Stimulated activated CD4-positive, alpha-beta T cell treated with anti-CD3 and anti-CD28 coated beads, Interleukin-2, amount 100 ng/mL, for 24 hours (primary cell): Measurements from ENCODE around the gene LNX1.

Source experiments
- DNase-seq, 2 donors: peaks; one replicate each; pipeline ENCODE4 v3.0.0-alpha.2; 2020

Gene LNX1

DNA sequence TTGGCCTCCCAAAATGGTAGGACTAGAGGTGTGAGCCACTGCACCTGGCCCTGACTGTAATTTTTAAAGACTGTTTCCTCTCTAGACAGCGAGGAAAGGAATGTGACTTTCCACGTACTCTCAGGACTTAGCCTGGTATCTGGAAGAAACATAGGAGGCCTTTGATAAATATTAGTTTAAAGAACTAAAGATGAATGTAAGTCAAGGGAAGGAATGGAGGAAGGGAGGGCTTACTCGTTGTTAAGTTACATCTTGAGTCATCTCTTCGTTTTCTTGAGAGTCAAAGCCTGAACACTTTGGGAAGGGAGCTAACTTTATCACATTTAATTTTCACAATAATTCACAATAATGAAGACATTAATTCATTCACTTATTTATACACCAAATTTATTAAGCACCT is 7.2 kb upstream of the LNX1 start:
- no peak for DNase-seq

- no peak for DNase-seq
Measured at GRCh38 chr4:53596901-53597300, 5.6 kb upstream of the LNX1 start.

- no peak for DNase-seq
Measured at GRCh38 chr4:53595834-53596233, 4.5 kb upstream of the LNX1 start.

DNA sequence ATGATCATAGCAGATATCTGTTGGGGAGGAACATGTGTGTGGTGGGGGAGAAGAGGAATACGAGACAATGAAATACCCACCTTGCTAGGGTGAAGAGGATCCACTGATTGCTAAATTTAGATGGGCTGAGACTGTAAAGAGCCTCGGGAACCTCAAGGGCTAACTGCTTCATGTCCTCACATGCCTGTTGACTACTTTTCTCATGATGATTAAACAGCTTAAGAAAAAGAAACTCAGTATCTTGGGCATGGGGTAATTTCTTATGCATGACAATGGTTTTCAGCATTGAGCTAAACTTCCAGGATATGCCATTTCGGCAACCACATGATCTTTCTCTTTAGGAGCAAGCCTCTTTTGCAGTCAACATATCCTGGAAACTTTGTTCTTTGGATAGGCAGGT is 3.9 kb upstream of the LNX1 start:
- no peak for DNase-seq

DNA sequence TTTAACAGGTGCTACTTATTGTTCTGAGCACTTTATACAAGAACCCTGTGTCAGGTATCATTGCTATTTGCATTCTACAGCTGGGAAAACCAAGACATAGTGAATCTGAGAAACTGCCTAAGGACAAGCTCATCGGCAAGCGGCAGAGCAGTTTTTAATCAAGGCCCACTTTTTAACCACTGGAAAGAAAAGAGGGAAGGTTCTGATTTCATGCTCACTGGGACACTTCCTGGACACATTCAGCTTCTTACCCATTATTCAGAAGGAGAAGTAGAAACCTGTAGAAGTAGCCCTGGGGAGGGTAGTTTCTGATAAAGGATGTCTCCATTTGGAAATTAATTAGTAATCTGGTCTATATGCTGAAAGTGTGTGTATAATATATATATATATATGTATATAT is 2.5 kb upstream of the LNX1 start:
- no peak for DNase-seq

GRCh38 chr4:53592686-53593501 is 1.6 kb upstream of the LNX1 start:
- no peak for DNase-seq

DNA sequence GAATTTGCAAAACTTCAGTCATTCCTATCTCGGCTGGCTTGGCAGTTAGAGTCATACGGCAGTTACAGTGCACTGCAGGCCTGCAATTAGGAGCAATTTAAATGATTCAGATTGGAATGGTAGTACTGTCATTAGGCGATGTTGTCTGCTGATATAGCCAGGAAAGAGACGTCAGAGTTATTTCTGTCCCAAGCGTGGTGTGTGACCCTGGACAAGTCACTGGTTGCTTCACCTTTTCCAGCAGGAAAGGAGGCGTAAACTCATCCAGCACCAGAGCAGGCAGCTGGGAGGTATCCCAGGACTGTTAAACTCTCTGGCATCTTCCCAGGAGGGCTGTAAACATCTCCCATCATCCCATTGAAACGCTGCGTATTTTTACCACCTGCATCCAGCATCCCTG is 836 bp upstream of the LNX1 start:
- DNase-seq: no peak

- no peak for DNase-seq
Measured at GRCh38 chr4:53590187-53590586, 1.1 kb downstream of the LNX1 start.

GRCh38 chr4:53589511-53589910 is 1.8 kb downstream of the LNX1 start:
- no peak for DNase-seq

DNA sequence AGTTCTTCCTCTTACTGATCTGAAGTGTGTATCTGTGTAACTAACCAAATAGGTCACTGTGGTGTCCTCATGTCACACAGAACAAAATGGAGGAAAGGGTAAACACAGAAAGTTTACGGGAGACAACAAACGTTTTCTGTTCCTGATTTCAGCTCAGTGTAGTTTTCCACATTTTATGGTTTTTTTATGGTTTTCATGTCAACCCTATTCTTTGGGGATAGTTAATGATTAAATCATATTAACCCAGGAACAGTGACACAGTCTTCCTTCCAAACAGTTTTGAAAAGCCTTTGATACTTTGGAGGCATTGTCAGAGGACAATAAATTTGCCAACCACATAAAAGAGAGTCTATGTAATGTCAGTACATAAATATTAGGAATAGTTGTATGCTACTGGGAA is 4.2 kb downstream of the LNX1 start:
- DNase-seq: no peak

DNA sequence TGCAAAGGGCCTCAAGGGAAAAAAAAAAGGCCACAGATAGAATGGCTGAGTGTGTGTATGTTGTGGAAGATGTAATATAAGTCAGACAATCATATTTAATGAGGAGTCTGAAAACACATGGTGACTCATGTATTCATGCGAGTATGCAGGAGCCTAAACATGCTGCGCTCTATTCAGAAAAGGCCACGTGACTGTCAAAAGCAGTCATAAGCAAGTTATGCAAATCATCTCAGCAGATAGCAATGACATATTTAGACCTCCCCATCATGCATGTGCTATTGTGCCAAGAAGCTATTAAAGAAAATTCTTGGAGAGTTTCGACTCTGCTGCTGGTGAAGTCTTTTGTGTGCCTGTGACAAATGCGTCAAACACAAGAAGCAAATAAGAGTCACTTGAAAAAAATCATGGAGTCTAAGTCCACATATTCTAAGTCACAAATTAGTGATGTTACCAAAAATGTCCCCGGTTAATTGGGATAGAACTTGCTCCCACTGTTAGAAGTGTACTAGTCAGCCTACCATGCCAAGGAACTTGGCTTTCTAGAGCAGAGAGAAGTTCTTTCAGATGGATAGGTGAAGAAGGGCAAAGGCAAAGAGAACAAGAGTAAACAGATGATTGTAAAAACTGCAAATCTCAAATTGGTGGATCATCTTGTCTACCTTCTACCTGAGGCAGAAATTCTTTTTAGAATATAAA is 5.0 kb downstream of the LNX1 start:
- DNase-seq: no peak

- no peak for DNase-seq
Measured at GRCh38 chr4:53584658-53585057, 6.6 kb downstream of the LNX1 start.

DNA sequence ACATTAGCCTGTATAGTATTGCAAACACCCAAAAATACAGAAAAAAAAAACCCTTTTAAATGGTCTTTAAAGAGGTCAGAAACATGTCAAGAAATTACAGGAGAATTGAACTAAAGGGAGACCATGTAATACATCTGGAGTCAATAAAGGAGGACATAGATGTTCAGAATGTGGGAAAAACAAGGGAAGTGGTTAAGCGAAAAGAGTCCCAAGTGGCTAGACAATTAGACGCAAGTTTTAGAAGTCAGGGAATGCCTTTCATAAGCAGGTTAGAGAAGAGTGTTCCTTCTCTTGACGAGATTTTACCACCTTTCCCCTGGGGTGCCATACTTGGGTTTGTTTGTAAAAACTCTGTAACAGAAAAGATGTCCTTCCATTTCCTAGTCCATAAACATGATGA is 7.8 kb downstream of the LNX1 start:
- no peak for DNase-seq

- DNase-seq: no peak
Measured at GRCh38 chr4:53582194-53582593, 9.1 kb downstream of the LNX1 start.

- no peak for DNase-seq
Measured at GRCh38 chr4:53580274-53580673, 11.0 kb downstream of the LNX1 start.

DNA sequence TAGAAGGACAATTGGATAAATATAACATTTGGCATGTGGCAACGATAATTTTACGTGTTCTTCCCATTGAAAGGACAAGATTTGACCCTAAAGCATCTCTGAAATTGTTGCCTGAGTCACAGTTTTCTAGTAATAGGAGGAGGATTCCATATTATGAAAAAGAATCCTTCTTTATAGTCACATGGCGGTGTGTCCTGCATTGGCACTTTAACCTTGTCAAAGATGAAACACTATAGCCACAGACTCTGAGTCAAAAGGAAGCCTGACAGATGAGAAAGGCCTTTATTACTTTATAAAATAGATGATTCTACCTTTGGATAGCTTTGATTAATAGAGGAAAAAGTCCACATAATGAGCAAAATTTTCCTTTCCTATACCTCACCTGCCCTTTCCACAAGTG is 11.5 kb downstream of the LNX1 start:
- no peak for DNase-seq

DNA sequence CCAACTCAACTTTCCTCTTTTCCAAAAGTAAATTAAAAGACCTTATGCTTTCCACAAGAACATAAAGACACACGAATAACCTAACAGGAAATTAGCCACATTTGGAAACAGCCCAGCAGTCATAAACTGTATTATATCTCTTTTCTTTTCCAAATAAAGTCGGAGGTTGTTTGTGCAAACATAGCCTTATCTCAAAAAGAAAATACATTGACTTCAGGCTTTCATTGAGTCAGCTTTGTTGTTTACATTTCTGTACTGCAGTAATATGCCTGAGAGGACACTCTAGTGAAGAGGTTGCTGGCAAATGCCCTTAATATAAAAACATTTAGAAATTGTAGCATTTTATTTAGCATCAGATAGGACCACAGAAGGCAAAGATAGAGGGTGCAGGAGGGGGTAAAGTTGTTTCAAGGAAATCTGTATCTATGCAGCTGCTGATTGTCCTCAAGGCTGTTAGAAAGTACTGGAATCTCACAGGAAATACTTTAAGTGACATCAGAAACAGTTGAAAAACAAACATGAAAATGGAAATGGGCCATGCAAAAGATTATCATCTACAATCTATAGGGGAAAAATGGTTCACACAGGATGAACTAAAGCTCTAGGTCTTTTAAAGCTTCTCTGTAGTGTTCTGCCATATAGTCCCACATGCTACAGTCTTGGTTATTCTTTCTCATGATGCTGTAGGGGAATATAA is 14.5 kb downstream of the LNX1 start:
- DNase-seq: no peak

DNA sequence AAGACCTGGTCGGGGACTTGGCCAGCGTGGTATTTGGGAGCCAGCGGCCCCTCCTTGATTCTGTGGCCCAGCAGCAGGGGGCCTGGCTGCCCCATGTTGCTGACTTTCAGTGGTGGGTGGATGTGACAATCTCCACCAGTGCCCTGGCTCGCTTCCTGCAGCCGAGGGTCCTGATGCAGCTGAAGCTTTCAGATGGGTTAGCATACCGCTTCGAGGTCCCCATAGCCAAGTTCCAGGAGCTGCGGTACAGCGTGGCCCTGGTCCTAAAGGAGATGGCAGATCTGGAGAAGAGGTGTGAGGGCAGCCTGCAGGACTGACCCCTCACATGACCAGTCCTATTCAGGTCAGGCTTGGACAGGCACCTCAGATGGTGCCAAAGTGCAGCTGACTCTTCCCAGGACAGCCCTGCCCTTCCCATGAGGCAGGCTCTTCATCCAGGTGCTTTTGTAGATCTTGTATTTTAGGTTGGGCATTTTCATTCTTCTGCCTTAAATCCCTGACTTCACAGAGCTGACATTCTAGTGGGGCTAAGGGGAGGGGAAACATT is 15.1 kb downstream of the LNX1 start:
- DNase-seq: no peak

- no peak for DNase-seq
Measured at GRCh38 chr4:53575552-53575951, 15.7 kb downstream of the LNX1 start.

GRCh38 chr4:53574528-53574927 is 16.8 kb downstream of the LNX1 start:
- DNase-seq: no peak

- DNase-seq: no peak
Measured at GRCh38 chr4:53573696-53574095, 17.6 kb downstream of the LNX1 start.

DNA sequence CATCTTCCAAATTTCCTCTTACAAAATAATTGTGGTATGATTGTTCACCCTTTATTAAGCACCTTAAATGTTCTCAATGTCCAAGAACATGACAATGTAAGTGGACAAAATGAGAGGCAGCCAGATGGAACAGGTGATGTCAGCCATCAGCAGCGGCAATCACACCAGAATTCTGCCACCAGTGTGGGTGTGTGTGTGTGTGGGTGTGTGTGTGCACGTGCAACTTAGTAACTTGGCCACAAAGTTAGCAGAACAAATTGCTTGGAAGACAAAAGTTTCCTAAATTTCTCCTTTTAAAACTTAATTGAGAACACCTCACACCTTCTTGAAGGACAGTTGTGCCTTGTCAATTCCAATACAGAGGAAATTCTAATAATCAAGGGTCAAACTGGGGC is 18.7 kb downstream of the LNX1 start:
- no peak for DNase-seq

- no peak for DNase-seq
Measured at GRCh38 chr4:53571936-53572599, 19.2 kb downstream of the LNX1 start.
